ENCODE measurements around the gene RAI14. TPM values are rescaled to one million over a fixed set of nuclear protein-coding genes. Genes with fewer than 3 reads are reported as not detected.

The RAI14 gene
- polyA plus RNA-seq, 4 donors: 4.2 to 16.8 (median 7.6) TPM

- Histone ChIP-seq H3K27me3 (ENCODE audit: control insufficient read depth in 3 of 3, insufficient read depth in 3 of 3, low read length in 3 of 3) (no peaks in the 10 kb centered on the region), H3K4me3 (ENCODE audit: low read depth in 1 of 3, low read length in 3 of 3) (no peak overlapping the region), H3K4me1 (ENCODE audit: control insufficient read depth in 3 of 3, insufficient read depth in 2 of 3, low read depth in 1 of 3, low read length in 2 of 3) (no peaks in the 10 kb centered on the region), H3K9me3 (ENCODE audit: control insufficient read depth in 2 of 2, insufficient read depth in 1 of 2, low read depth in 1 of 2, low read length in 1 of 2) (peaks cover 0 to 3% of the 10 kb centered on the region in 2 donors), H3K27ac (ENCODE audit: low read depth in 1 of 3, low read length in 2 of 3) (no peak overlapping the region), H3K36me3 (ENCODE audit: control insufficient read depth in 3 of 3, insufficient read depth in 2 of 3, low read depth in 1 of 3, low read length in 3 of 3) (peaks cover 0 to under 1% (median 0%) of the 10 kb centered on the region in 3 donors)
- DNase-seq (no peak), FAIRE-seq (no peak)
- 88 to 92% (median 88%) methylated on average over 5 of the region's 5 CpGs for WGBS, 3 donors
Measured at GRCh38 chr5:34791761-34792244, 135.7 kb downstream of the RAI14 start.

GRCh38 chr5:34802834-34803563, 146.9 kb downstream of the RAI14 start:
- whole genome bisulfite sequencing, 3 donors: 87 to 96% (median 94%) methylated on average over 9 of the region's 9 CpGs
- Histone ChIP-seq H3K36me3 (ENCODE audit: control insufficient read depth in 3 of 3, insufficient read depth in 2 of 3, low read depth in 1 of 3, low read length in 3 of 3) (peaks cover 0 to 8% (median 2%) of the 10 kb centered on the region in 3 donors), H3K27me3 (ENCODE audit: control insufficient read depth in 3 of 3, insufficient read depth in 3 of 3, low read length in 3 of 3) (no peaks in the 10 kb centered on the region), H3K4me1 (ENCODE audit: control insufficient read depth in 3 of 3, insufficient read depth in 2 of 3, low read depth in 1 of 3, low read length in 2 of 3) (peaks cover 0 to 2% (median 0%) of the 10 kb centered on the region in 3 donors), H3K9me3 (ENCODE audit: control insufficient read depth in 2 of 2, insufficient read depth in 1 of 2, low read depth in 1 of 2, low read length in 1 of 2) (peaks cover 0 to 2% of the 10 kb centered on the region in 2 donors), H3K4me3 (ENCODE audit: low read depth in 1 of 3, low read length in 3 of 3) (no peak overlapping the region), H3K27ac (ENCODE audit: low read depth in 1 of 3, low read length in 2 of 3) (no peak overlapping the region)
- no peak for FAIRE-seq
- no peak for DNase-seq

GRCh38 chr5:34803974-34804732, 148.0 kb downstream of the RAI14 start:
- peaks cover 0 to 2% (median 0%) of the 10 kb centered on the region in 3 donors for H3K4me1 ChIP-seq (ENCODE audit: control insufficient read depth in 3 of 3, insufficient read depth in 2 of 3, low read depth in 1 of 3, low read length in 2 of 3)
- WGBS, 3 donors: 87 to 95% (median 90%) methylated on average over 4 of the region's 4 CpGs
- no peaks in the 10 kb centered on the region for H3K27me3 ChIP-seq (ENCODE audit: control insufficient read depth in 3 of 3, insufficient read depth in 3 of 3, low read length in 3 of 3)
- DNase-seq: no peak
- FAIRE-seq: no peak
- no peak overlapping the region for H3K4me3 ChIP-seq (ENCODE audit: low read depth in 1 of 3, low read length in 3 of 3)
- peaks cover 0 to 10% (median 2%) of the 10 kb centered on the region in 3 donors for H3K36me3 ChIP-seq (ENCODE audit: control insufficient read depth in 3 of 3, insufficient read depth in 2 of 3, low read depth in 1 of 3, low read length in 3 of 3)
- peaks cover 0 to 2% of the 10 kb centered on the region in 2 donors for H3K9me3 ChIP-seq (ENCODE audit: control insufficient read depth in 2 of 2, insufficient read depth in 1 of 2, low read depth in 1 of 2, low read length in 1 of 2)
- H3K27ac ChIP-seq (ENCODE audit: low read depth in 1 of 3, low read length in 2 of 3): no peak overlapping the region

GRCh38 chr5:34804913-34805312, 148.8 kb downstream of the RAI14 start:
- H3K36me3 ChIP-seq (ENCODE audit: control insufficient read depth in 3 of 3, insufficient read depth in 2 of 3, low read depth in 1 of 3, low read length in 3 of 3): peaks cover 0 to 10% (median 2%) of the 10 kb centered on the region in 3 donors
- H3K4me3 ChIP-seq (ENCODE audit: low read depth in 1 of 3, low read length in 3 of 3): no peak overlapping the region
- DNase-seq (no peak), FAIRE-seq (no peak)
- H3K4me1 ChIP-seq (ENCODE audit: control insufficient read depth in 3 of 3, insufficient read depth in 2 of 3, low read depth in 1 of 3, low read length in 2 of 3): peaks cover 0 to 2% (median 0%) of the 10 kb centered on the region in 3 donors
- WGBS, 3 donors: 86 to 88% (median 87%) methylated on average over 5 of the region's 5 CpGs
- H3K9me3 ChIP-seq (ENCODE audit: control insufficient read depth in 2 of 2, insufficient read depth in 1 of 2, low read depth in 1 of 2, low read length in 1 of 2): peaks cover 0 to 2% of the 10 kb centered on the region in 2 donors
- no peaks in the 10 kb centered on the region for H3K27me3 ChIP-seq (ENCODE audit: control insufficient read depth in 3 of 3, insufficient read depth in 3 of 3, low read length in 3 of 3)
- no peak overlapping the region for H3K27ac ChIP-seq (ENCODE audit: low read depth in 1 of 3, low read length in 2 of 3)

GRCh38 chr5:34806532-34806931, 150.4 kb downstream of the RAI14 start:
- peaks cover 0 to 10% (median 2%) of the 10 kb centered on the region in 3 donors for H3K36me3 ChIP-seq (ENCODE audit: control insufficient read depth in 3 of 3, insufficient read depth in 2 of 3, low read depth in 1 of 3, low read length in 3 of 3)
- FAIRE-seq: no peak
- no peak for DNase-seq
- no peak overlapping the region for H3K27ac ChIP-seq (ENCODE audit: low read depth in 1 of 3, low read length in 2 of 3)
- H3K4me1 ChIP-seq (ENCODE audit: control insufficient read depth in 3 of 3, insufficient read depth in 2 of 3, low read depth in 1 of 3, low read length in 2 of 3): peaks cover 0 to 2% (median 0%) of the 10 kb centered on the region in 3 donors
- H3K27me3 ChIP-seq (ENCODE audit: control insufficient read depth in 3 of 3, insufficient read depth in 3 of 3, low read length in 3 of 3): no peaks in the 10 kb centered on the region
- no peak overlapping the region for H3K4me3 ChIP-seq (ENCODE audit: low read depth in 1 of 3, low read length in 3 of 3)
- H3K9me3 ChIP-seq (ENCODE audit: control insufficient read depth in 2 of 2, insufficient read depth in 1 of 2, low read depth in 1 of 2, low read length in 1 of 2): peaks cover 0 to 2% of the 10 kb centered on the region in 2 donors
- WGBS, 3 donors: 91 to 96% (median 92%) methylated on average over 6 of the region's 6 CpGs

GRCh38 chr5:34811706-34812105, 155.6 kb downstream of the RAI14 start:
- WGBS, 3 donors: 82 to 89% (median 86%) methylated on average over 1 of the region's 1 CpG
- Histone ChIP-seq H3K9me3 (ENCODE audit: control insufficient read depth in 2 of 2, insufficient read depth in 1 of 2, low read depth in 1 of 2, low read length in 1 of 2) (no peaks in the 10 kb centered on the region), H3K27ac (ENCODE audit: low read depth in 1 of 3, low read length in 2 of 3) (no peak overlapping the region), H3K4me1 (ENCODE audit: control insufficient read depth in 3 of 3, insufficient read depth in 2 of 3, low read depth in 1 of 3, low read length in 2 of 3) (peaks cover 0 to 2% (median 0%) of the 10 kb centered on the region in 3 donors), H3K4me3 (ENCODE audit: low read depth in 1 of 3, low read length in 3 of 3) (no peak overlapping the region), H3K36me3 (ENCODE audit: control insufficient read depth in 3 of 3, insufficient read depth in 2 of 3, low read depth in 1 of 3, low read length in 3 of 3) (peaks cover 0 to 8% (median 0%) of the 10 kb centered on the region in 3 donors), H3K27me3 (ENCODE audit: control insufficient read depth in 3 of 3, insufficient read depth in 3 of 3, low read length in 3 of 3) (no peaks in the 10 kb centered on the region)
- DNase-seq: no peak
- no peak for FAIRE-seq

GRCh38 chr5:34813509-34813908, 157.4 kb downstream of the RAI14 start:
- 80 to 91% (median 85%) methylated on average over 3 of the region's 3 CpGs for WGBS, 3 donors
- Histone ChIP-seq H3K4me3 (ENCODE audit: low read depth in 1 of 3, low read length in 3 of 3) (no peak overlapping the region), H3K27ac (ENCODE audit: low read depth in 1 of 3, low read length in 2 of 3) (no peak overlapping the region), H3K36me3 (ENCODE audit: control insufficient read depth in 3 of 3, insufficient read depth in 2 of 3, low read depth in 1 of 3, low read length in 3 of 3) (peaks cover 0 to 8% (median 0%) of the 10 kb centered on the region in 3 donors), H3K9me3 (ENCODE audit: control insufficient read depth in 2 of 2, insufficient read depth in 1 of 2, low read depth in 1 of 2, low read length in 1 of 2) (no peaks in the 10 kb centered on the region), H3K27me3 (ENCODE audit: control insufficient read depth in 3 of 3, insufficient read depth in 3 of 3, low read length in 3 of 3) (no peaks in the 10 kb centered on the region), H3K4me1 (ENCODE audit: control insufficient read depth in 3 of 3, insufficient read depth in 2 of 3, low read depth in 1 of 3, low read length in 2 of 3) (no peaks in the 10 kb centered on the region)
- DNase-seq: no peak
- no peak for FAIRE-seq

- no peak for DNase-seq
- Histone ChIP-seq H3K4me3 (ENCODE audit: low read depth in 1 of 3, low read length in 3 of 3) (no peak overlapping the region), H3K36me3 (ENCODE audit: control insufficient read depth in 3 of 3, insufficient read depth in 2 of 3, low read depth in 1 of 3, low read length in 3 of 3) (peaks cover 0 to 6% (median 0%) of the 10 kb centered on the region in 3 donors), H3K27ac (ENCODE audit: low read depth in 1 of 3, low read length in 2 of 3) (no peak overlapping the region), H3K4me1 (ENCODE audit: control insufficient read depth in 3 of 3, insufficient read depth in 2 of 3, low read depth in 1 of 3, low read length in 2 of 3) (no peaks in the 10 kb centered on the region), H3K9me3 (ENCODE audit: control insufficient read depth in 2 of 2, insufficient read depth in 1 of 2, low read depth in 1 of 2, low read length in 1 of 2) (no peaks in the 10 kb centered on the region), H3K27me3 (ENCODE audit: control insufficient read depth in 3 of 3, insufficient read depth in 3 of 3, low read length in 3 of 3) (no peaks in the 10 kb centered on the region)
- no peak for FAIRE-seq
- WGBS, 3 donors: 89 to 94% (median 92%) methylated on average over 3 of the region's 3 CpGs
Measured at GRCh38 chr5:34817558-34818351, 161.6 kb downstream of the RAI14 start.

Data from small intestine (tissue), 7 donors.